SK-N-SH (cell line): ENCODE data around the gene INSRR. TPM values are rescaled to one million over a fixed set of nuclear protein-coding genes. Genes with fewer than 3 reads are reported as not detected.

Experiments used
- CTCF ChIA-PET: fragments of 300-600, 350-600 bp; formaldehyde crosslinking; extraction: SDS; loops from one replicate; lab custom pipeline; 2021; lab: Yijun Ruan, JAX
- POLR2A ChIA-PET: fragments of 350-600 bp; sonication (Branson Sonifier 250); formaldehyde crosslinking; extraction: SDS; loops from one replicate; lab custom pipeline; 2020; ENCODE audit warnings: antibody characterized with exemption, inconsistent platforms; lab: Yijun Ruan, JAX
- DNase-seq: peaks from one replicate; pipeline ENCODE4 v3.0.0; 2012
- H2AFZ ChIP-seq: fragments of 200-600 bp; sonication (generic); 2 replicates; pipeline ENCODE4 v1.8.1; 2016; ENCODE audit warnings: antibody characterized with exemption, mild to moderate bottlenecking, low read depth
- H3F3A ChIP-seq: fragments of 200-600 bp; sonication (generic); replicated peaks from 2 replicates; pipeline ENCODE3; 2016; ENCODE audit warnings: antibody characterized with exemption, mild to moderate bottlenecking; ENCODE audit not compliant: insufficient read depth
- H3K27ac ChIP-seq, 2 experiments: fragments of 200-500 bp in 1 of 2; fragments of 200-600 bp in 1 of 2; sonication (Bioruptor generic) in 1 of 2; sonication (generic), shearing (Covaris generic) in 1 of 2; 2 replicates each; pipeline versions ENCODE4 v1.5.1 to v1.6.1; 2014 to 2016; ENCODE audit warnings: low read depth in 2 of 2, inconsistent platforms in 1 of 2, low read length in 1 of 2, mild to moderate bottlenecking in 1 of 2, mixed read lengths in 1 of 2
- H3K27me3 ChIP-seq: fragments of 200-600 bp; sonication (generic), shearing (Covaris generic); 2 replicates; pipeline ENCODE4 v1.6.1; 2016; ENCODE audit warnings: mixed run types; ENCODE audit not compliant: insufficient read depth
- H3K36me3 ChIP-seq, 2 experiments: fragments of 200-500 bp in 1 of 2; fragments of 200-600 bp in 1 of 2; sonication (Bioruptor generic) in 1 of 2; sonication (generic) in 1 of 2; replicated peaks in 1 of 2; 2 replicates each; pipeline versions ENCODE3 to v1.5.1; 2014 to 2016; ENCODE audit warnings: low read length in 1 of 2, mild to moderate bottlenecking in 1 of 2; ENCODE audit not compliant: insufficient read depth in 2 of 2, control insufficient read depth in 1 of 2
- H3K4me1 ChIP-seq, 2 experiments: fragments of 200-500 bp in 1 of 2; fragments of 200-600 bp in 1 of 2; sonication (Bioruptor generic) in 1 of 2; sonication (generic), shearing (Covaris generic) in 1 of 2; 2 replicates each; pipeline versions ENCODE4 v1.5.1 to v1.6.1; 2014 to 2016; ENCODE audit warnings: low read depth in 1 of 2, low read length in 1 of 2, mixed run types in 1 of 2; ENCODE audit not compliant: insufficient read depth in 2 of 2, control insufficient read depth in 1 of 2
- H3K4me2 ChIP-seq: fragments of 200-600 bp; sonication (generic), shearing (Covaris generic); 2 replicates; pipeline ENCODE4 v1.6.1; 2017; ENCODE audit warnings: mixed run types
- H3K4me3 ChIP-seq, 2 experiments: fragments of 200-500 bp in 1 of 2; fragments of 200-600 bp in 1 of 2; sonication (Bioruptor generic) in 1 of 2; sonication (generic), shearing (Covaris generic) in 1 of 2; 2 replicates each; pipeline versions ENCODE4 v1.5.1 to v1.8.1; 2014 to 2016; ENCODE audit warnings: low read depth in 2 of 2, inconsistent platforms in 1 of 2, low read length in 1 of 2, mild to moderate bottlenecking in 1 of 2, mixed read lengths in 1 of 2, moderate library complexity in 1 of 2
- H3K79me2 ChIP-seq: fragments of 200-600 bp; sonication (generic); 2 replicates; pipeline ENCODE4 v1.8.1; 2017; ENCODE audit warnings: mild to moderate bottlenecking; ENCODE audit not compliant: insufficient read depth
- H3K9ac ChIP-seq: fragments of 200-600 bp; sonication (generic); 2 replicates; pipeline ENCODE4 v1.6.1; 2017; ENCODE audit warnings: mixed run types
- H3K9me2 ChIP-seq: fragments of 200-600 bp; sonication (generic); 2 replicates; pipeline ENCODE4 v1.6.1; 2017; ENCODE audit warnings: mixed run types
- H3K9me3 ChIP-seq: fragments of 200-600 bp; sonication (generic); 2 replicates; pipeline ENCODE4 v1.6.1; 2017; ENCODE audit warnings: mixed run types, mild to moderate bottlenecking, moderate library complexity
- H4K20me1 ChIP-seq: fragments of 200-600 bp; sonication (generic); 2 replicates; pipeline ENCODE4 v1.6.1; 2017; ENCODE audit warnings: mild to moderate bottlenecking, mixed run types; ENCODE audit not compliant: insufficient read depth
- ELF1 ChIP-seq: IDR thresholded peaks from 2 replicates; pipeline ENCODE4 v1.4.0; 2012
- EP300 ChIP-seq, 2 experiments: IDR thresholded peaks; 2 replicates each; pipeline versions ENCODE4 v1.4.0 to v1.6.1; 2012; ENCODE audit warnings: borderline replicate concordance in 1 of 2, low read depth in 1 of 2, low read length in 1 of 2
- FOSL2 ChIP-seq: IDR thresholded peaks from 2 replicates; pipeline ENCODE4 v1.4.0; 2012; ENCODE audit warnings: low read depth, mild to moderate bottlenecking, moderate library complexity, borderline replicate concordance
- FOXM1 ChIP-seq: IDR thresholded peaks from 2 replicates; pipeline ENCODE4 v1.4.0; 2012; ENCODE audit warnings: low read depth, mild to moderate bottlenecking
- GATA2 ChIP-seq: sonication (generic); formaldehyde crosslinking; IDR thresholded peaks from 2 replicates; pipeline ENCODE4 v1.5.0; 2020; ENCODE audit warnings: mild to moderate bottlenecking, missing genetic modification reagents
- MXI1 ChIP-seq: IDR thresholded peaks from 2 replicates; pipeline ENCODE4 v1.6.1; 2012; ENCODE audit warnings: mild to moderate bottlenecking, low read depth, low read length, improper control_type of control experiment
- NRF1 ChIP-seq: IDR thresholded peaks from 2 replicates; pipeline ENCODE4 v1.6.1; 2012; ENCODE audit warnings: low read depth, mild to moderate bottlenecking, low read length
- POLR2AphosphoS5 ChIP-seq: IDR thresholded peaks from 2 replicates; pipeline ENCODE4 v1.6.1; 2012; ENCODE audit warnings: low read depth, low read length
- RCOR1 ChIP-seq: fragments of 150-350 bp; IDR thresholded peaks from 2 replicates; pipeline ENCODE4 v1.6.1; 2017; ENCODE audit warnings: antibody characterized with exemption, low read length
- RFX5 ChIP-seq: IDR thresholded peaks from 2 replicates; pipeline ENCODE4 v1.6.1; 2012; ENCODE audit warnings: mild to moderate bottlenecking, improper control_type of control experiment, low read length
- RXRA ChIP-seq: IDR thresholded peaks from 2 replicates; pipeline ENCODE4 v1.4.0; 2012; ENCODE audit warnings: low read depth, mild to moderate bottlenecking, borderline replicate concordance
- SMC3 ChIP-seq: IDR thresholded peaks from 2 replicates; pipeline ENCODE4 v1.6.1; 2012; ENCODE audit warnings: low read depth, low read length, improper control_type of control experiment
- TAF1 ChIP-seq: IDR thresholded peaks from 2 replicates; pipeline ENCODE4 v1.6.1; 2012; ENCODE audit warnings: low read depth, mild to moderate bottlenecking, low read length, moderate library complexity, borderline replicate concordance
- TCF12 ChIP-seq: IDR thresholded peaks from 2 replicates; pipeline ENCODE4 v1.4.0; 2012
- TEAD4 ChIP-seq: IDR thresholded peaks from 2 replicates; pipeline ENCODE4 v1.4.0; 2012; ENCODE audit warnings: mild to moderate bottlenecking, borderline replicate concordance; ENCODE audit not compliant: insufficient read depth
- WGBS: methylation state at CpG from one replicate; pipeline ENCODE4 v1.1.6; 2017; ENCODE audit warnings: low lambda C conversion rate; 5-methylcytosine and 5-hydroxymethylcytosine counted together
- polyA plus RNA-seq, 3 experiments: library from polyadenylated mRNA; depleted of rRNA; stranded (reverse); fragments of >200 nt; gene quantifications; 2 replicates each; pipeline ENCODE4 v1.2.3, GENCODE V29; 2012
- TF ChIP-seq, protein P1 (sequence below): fragments of 200-600 bp; sonication (generic); IDR thresholded peaks from 2 replicates; pipeline ENCODE4 v1.6.1; 2017; ENCODE audit warnings: antibody characterized with exemption, mild to moderate bottlenecking, moderate library complexity
- TF ChIP-seq, protein P2 (sequence below): IDR thresholded peaks from 2 replicates; pipeline ENCODE4 v1.4.0; 2012; ENCODE audit warnings: low read depth
- TF ChIP-seq, protein P3 (sequence below): IDR thresholded peaks from 2 replicates; pipeline ENCODE4 v1.4.0; 2012; ENCODE audit warnings: low read depth, borderline replicate concordance
- TF ChIP-seq, protein P4 (sequence below): IDR thresholded peaks from 2 replicates; pipeline ENCODE4 v1.4.0; 2012; ENCODE audit warnings: low read depth, borderline replicate concordance

Gene INSRR
- polyA plus RNA-seq, 1 of the 3 experiments (the other 2 are of a cell fraction) = 0.20 TPM

DNA sequence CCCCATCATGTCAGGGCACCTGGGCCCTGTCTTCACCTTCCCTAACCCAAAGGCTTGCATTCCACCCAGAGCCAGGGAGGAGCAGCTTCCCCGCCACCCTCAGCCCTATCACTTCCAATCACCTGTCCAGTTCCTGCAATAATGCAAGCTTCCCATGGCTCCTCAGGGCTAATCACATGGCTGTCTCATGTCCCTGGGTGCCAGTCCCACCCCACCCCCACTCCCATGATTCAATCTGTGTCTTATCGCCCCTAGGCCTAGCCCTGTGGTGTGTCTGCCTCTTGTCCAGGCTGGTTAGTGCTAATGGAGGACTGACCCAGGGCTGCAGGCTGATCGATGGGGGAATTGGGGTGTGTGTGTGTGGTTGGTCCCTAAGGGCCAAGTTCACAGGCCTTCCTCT lies 23.6 kb upstream of the INSRR start:
- Histone ChIP-seq H3K79me2 (no peaks in the 10 kb centered on the region), H3K27ac (no peak overlapping the region), H2AFZ (no peak overlapping the region), H3K9me3 (no peaks in the 10 kb centered on the region), H3K9me2 (no peaks in the 10 kb centered on the region), H3K4me1 (peaks cover 0 to 49% of the 10 kb centered on the region in 2 experiments; a peak in 1 of 4 replicates), H3F3A (no peaks in the 10 kb centered on the region), H3K36me3 (no peaks in the 10 kb centered on the region), H3K9ac (no peak overlapping the region), H3K27me3 (no peaks in the 10 kb centered on the region; the same call in 1 of the 2 replicates), H3K4me2 (no peak overlapping the region)
- POLR2A ChIA-PET = interaction anchor here (0.6 kb wide), 1 partner anchor 163 kb away, joined by 11 read pairs; no protein-coding TSS in a partner anchor
- CTCF ChIA-PET = interaction anchor here (1.0 to 21.6 kb wide), 5 partner anchors 10 to 85 kb away, joined by 4 to 455 read pairs (median 191); partner anchors contain the start of genes INSRR and NTRK1
- 68% methylated on average over 3 of the region's 3 CpGs for WGBS
- TF ChIP-seq TCF12 (no peak), MXI1 (no peak), TAF1 (no peak), EP300 (IDR thresholded peaks at IDR 0.05; ENCODE audit: borderline replicate concordance in 1 of 2, low read depth in 1 of 2, low read length in 1 of 2) (peak in 1 of 2 experiments; percentile 37; a peak in 1 of 4 replicates), FOSL2 (no peak), FOXM1 (no peak), POLR2AphosphoS5 (no peak), GATA2 (CRISPR knock-in tag) (peak; percentile 62), RFX5 (no peak)
- TF ChIP-seq, protein P1, sequence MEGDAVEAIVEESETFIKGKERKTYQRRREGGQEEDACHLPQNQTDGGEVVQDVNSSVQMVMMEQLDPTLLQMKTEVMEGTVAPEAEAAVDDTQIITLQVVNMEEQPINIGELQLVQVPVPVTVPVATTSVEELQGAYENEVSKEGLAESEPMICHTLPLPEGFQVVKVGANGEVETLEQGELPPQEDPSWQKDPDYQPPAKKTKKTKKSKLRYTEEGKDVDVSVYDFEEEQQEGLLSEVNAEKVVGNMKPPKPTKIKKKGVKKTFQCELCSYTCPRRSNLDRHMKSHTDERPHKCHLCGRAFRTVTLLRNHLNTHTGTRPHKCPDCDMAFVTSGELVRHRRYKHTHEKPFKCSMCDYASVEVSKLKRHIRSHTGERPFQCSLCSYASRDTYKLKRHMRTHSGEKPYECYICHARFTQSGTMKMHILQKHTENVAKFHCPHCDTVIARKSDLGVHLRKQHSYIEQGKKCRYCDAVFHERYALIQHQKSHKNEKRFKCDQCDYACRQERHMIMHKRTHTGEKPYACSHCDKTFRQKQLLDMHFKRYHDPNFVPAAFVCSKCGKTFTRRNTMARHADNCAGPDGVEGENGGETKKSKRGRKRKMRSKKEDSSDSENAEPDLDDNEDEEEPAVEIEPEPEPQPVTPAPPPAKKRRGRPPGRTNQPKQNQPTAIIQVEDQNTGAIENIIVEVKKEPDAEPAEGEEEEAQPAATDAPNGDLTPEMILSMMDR = no peak
- TF ChIP-seq, protein P2, sequence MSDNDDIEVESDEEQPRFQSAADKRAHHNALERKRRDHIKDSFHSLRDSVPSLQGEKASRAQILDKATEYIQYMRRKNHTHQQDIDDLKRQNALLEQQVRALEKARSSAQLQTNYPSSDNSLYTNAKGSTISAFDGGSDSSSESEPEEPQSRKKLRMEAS = no peak
- TF ChIP-seq, all 33 proteins: peak for 2
- no peak overlapping the region for H3K4me3 ChIP-seq
- no peaks in the 10 kb centered on the region for H4K20me1 ChIP-seq
- peak; percentile 74 for DNase-seq

DNA sequence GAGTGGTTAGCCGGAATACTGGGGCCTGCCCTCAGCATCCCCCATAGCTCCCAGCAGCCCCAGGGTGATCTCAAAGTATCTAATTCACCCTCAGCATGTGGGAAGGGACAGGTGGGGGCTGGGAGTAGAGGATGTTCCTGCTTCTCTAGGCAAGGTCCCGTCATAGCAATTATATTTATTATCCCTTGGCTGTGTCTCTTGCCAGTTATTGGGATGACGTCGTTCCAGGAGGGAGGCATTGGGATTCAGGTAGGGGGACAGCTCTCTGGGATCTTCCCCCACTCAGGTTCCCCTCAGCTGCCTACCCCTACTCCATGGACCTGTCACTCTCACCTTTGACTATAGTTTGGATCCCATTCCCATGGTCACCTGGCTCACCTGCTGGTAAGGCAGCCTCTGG lies 22.7 kb upstream of the INSRR start:
- DNase-seq = no peak
- H3K9ac ChIP-seq = no peak overlapping the region
- H3K4me1 ChIP-seq = peaks cover 0 to 41% of the 10 kb centered on the region in 2 experiments; a peak in 1 of 4 replicates
- H3K79me2 ChIP-seq = no peaks in the 10 kb centered on the region
- WGBS = 64% methylated on average over 3 of the region's 4 CpGs
- H3K36me3 ChIP-seq = no peaks in the 10 kb centered on the region
- ChIA-PET POLR2A (interaction anchor here (1.3 kb wide), 1 partner anchor 80 kb away, joined by 3 read pairs; no protein-coding TSS in a partner anchor), CTCF (interaction anchor here (1.0 to 21.6 kb wide), 7 partner anchors 8 to 156 kb away, joined by 3 to 455 read pairs (median 4); partner anchors contain the start of genes INSRR and NTRK1)
- no peaks in the 10 kb centered on the region for H4K20me1 ChIP-seq
- H3K27ac ChIP-seq = no peak overlapping the region
- no peak overlapping the region for H2AFZ ChIP-seq
- no peaks in the 10 kb centered on the region for H3K9me3 ChIP-seq
- TF ChIP-seq SMC3 (no peak), TEAD4 (no peak), ELF1 (no peak), RXRA (no peak), MXI1 (no peak), FOXM1 (no peak), RCOR1 (no peak), NRF1 (no peak)
- TF ChIP-seq, protein P3, sequence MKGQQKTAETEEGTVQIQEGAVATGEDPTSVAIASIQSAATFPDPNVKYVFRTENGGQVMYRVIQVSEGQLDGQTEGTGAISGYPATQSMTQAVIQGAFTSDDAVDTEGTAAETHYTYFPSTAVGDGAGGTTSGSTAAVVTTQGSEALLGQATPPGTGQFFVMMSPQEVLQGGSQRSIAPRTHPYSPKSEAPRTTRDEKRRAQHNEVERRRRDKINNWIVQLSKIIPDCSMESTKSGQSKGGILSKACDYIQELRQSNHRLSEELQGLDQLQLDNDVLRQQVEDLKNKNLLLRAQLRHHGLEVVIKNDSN = no peak
- TF ChIP-seq, protein P1 = no peak
- TF ChIP-seq, protein P4, sequence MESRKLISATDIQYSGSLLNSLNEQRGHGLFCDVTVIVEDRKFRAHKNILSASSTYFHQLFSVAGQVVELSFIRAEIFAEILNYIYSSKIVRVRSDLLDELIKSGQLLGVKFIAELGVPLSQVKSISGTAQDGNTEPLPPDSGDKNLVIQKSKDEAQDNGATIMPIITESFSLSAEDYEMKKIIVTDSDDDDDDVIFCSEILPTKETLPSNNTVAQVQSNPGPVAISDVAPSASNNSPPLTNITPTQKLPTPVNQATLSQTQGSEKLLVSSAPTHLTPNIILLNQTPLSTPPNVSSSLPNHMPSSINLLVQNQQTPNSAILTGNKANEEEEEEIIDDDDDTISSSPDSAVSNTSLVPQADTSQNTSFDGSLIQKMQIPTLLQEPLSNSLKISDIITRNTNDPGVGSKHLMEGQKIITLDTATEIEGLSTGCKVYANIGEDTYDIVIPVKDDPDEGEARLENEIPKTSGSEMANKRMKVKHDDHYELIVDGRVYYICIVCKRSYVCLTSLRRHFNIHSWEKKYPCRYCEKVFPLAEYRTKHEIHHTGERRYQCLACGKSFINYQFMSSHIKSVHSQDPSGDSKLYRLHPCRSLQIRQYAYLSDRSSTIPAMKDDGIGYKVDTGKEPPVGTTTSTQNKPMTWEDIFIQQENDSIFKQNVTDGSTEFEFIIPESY = no peak
- H3K4me3 ChIP-seq = no peak overlapping the region
- no peaks in the 10 kb centered on the region for H3K9me2 ChIP-seq
- H3F3A ChIP-seq = no peaks in the 10 kb centered on the region
- H3K4me2 ChIP-seq = no peak overlapping the region
- no peaks in the 10 kb centered on the region; the same call in 1 of the 2 replicates for H3K27me3 ChIP-seq
